ENCODE measurements around the gene HDGFL2.

HDGFL2 gene

DNA sequence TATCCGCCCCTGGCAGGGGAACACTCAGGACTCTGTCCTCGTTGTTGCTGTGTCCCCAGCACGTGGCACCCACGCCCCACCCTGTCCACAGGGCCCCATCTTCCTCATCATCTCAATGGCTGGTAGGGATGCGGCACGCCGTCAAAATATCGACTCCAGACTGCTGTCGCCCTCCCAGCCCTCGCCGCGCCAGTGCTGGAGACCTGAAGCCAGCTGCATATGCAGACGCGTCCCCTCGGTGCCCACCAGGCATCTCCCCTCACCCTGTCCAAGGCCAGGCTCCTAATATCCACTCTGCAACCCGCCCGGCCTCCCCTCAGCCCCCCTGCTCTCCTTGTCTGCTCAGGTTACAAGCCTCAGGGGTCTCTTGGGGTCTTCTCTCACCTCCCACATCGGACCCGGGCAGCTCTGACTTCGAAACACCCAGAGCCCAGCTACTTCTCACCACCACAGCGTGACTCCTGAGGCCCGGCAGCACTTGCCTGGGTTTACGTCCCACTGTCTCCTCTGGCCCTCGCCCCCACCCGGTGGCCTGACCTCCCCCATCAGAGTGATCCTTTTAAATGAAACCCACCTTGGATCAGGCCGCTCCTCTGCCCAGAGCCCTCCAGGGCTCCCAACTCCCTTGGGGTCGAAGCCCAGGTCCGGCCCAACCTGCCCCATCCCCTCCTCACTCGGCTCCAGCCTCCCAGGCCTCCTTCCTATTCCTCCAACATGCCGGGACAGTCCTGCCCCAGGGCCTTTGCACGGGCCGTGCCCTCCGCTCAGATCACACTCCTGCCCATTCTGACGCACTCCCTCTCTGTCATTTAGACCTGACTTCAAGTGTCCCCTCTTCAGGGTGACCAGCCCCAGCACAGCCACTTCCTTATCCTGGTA is 33.7 kb downstream of the HDGFL2 start:
- H3K4me3 ChIP-seq (ENCODE audit: low read length): no peak overlapping the region
- TF ChIP-seq, protein P1, sequence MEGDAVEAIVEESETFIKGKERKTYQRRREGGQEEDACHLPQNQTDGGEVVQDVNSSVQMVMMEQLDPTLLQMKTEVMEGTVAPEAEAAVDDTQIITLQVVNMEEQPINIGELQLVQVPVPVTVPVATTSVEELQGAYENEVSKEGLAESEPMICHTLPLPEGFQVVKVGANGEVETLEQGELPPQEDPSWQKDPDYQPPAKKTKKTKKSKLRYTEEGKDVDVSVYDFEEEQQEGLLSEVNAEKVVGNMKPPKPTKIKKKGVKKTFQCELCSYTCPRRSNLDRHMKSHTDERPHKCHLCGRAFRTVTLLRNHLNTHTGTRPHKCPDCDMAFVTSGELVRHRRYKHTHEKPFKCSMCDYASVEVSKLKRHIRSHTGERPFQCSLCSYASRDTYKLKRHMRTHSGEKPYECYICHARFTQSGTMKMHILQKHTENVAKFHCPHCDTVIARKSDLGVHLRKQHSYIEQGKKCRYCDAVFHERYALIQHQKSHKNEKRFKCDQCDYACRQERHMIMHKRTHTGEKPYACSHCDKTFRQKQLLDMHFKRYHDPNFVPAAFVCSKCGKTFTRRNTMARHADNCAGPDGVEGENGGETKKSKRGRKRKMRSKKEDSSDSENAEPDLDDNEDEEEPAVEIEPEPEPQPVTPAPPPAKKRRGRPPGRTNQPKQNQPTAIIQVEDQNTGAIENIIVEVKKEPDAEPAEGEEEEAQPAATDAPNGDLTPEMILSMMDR (conservative IDR thresholded peaks at IDR 0.05; ENCODE audit: low read depth, low read length): no peak
- no peak for DNase-seq (ENCODE audit: low read depth)

DNA sequence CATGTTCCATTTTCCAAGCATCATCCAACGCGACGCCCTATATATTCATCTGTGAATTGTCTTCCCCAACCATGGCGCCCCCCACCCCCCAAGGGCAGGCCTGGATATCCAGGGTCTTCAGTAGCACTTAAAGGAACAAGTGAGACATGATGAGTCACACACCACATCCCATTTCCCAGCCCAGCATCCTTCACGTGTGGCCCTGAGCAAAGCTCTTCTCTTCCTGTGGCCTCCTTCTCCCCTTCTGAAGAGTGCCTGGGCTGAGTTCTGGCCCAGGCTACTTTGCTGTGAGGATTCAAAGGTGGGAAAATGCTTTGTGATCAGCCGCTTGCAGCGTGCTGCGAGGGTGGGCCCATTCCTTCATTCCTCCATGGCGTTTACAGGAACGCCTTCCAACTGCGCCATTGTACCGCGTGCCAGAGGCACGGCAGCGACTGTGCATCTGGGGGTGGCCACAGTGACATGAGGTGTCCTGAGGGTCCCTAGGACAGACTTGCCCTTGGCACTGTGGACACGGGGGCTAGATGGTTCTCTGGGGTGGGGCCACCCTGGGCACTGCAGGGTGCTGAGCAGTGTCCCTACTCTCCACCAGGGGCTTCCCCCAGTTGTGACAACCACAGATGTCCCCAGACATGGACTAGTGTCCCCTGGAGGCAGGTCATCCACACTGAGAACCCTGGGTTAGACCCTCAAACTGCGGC is 34.5 kb downstream of the HDGFL2 start:
- DNase-seq (ENCODE audit: low read depth): no peak
- TF ChIP-seq, protein P1 (conservative IDR thresholded peaks at IDR 0.05; ENCODE audit: low read depth, low read length): no peak
- no peak overlapping the region for H3K4me3 ChIP-seq (ENCODE audit: low read length)

DNA sequence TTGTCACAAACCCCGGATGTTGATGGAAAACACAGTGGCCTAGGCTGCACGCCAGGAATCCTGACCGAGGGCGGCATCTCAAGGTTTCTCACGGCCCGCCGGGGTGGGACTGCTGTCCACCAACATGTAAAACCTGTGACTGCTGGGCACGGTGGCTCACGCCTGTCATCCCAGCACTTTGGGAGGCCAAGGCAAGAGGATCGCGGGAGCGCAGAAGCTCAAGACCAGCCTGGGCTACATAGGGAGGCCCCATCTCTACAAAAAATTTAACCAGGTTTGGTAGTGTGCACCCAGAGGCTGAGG is 35.0 kb downstream of the HDGFL2 start:
- DNase-seq (ENCODE audit: low read depth): no peak
- H3K4me3 ChIP-seq (ENCODE audit: low read length): no peak overlapping the region
- TF ChIP-seq, protein P1 (conservative IDR thresholded peaks at IDR 0.05; ENCODE audit: low read depth, low read length): no peak

DNA sequence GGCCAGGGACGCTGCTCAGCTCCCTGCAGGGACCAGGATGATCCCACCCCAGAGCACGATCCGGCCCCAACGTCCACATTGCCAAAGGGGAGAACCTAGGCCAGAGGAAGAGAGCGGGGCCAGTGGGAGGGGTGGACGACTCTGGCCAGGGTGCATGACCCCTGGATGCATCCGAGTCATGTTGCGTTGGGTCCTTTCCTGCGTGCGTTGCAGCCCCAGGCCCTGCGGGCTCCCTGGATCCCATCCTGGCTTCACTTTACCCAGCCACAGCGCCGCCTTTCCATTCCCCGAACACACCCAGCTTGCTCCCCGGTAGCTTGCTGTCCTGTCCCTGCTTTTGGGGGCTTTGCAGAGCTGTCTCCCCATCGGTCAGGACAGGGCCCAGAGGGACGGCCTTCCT is 35.7 kb downstream of the HDGFL2 start:
- H3K4me3 ChIP-seq (ENCODE audit: low read length): no peak overlapping the region
- TF ChIP-seq, protein P1 (conservative IDR thresholded peaks at IDR 0.05; ENCODE audit: low read depth, low read length): no peak
- no peak for DNase-seq (ENCODE audit: low read depth)

DNA sequence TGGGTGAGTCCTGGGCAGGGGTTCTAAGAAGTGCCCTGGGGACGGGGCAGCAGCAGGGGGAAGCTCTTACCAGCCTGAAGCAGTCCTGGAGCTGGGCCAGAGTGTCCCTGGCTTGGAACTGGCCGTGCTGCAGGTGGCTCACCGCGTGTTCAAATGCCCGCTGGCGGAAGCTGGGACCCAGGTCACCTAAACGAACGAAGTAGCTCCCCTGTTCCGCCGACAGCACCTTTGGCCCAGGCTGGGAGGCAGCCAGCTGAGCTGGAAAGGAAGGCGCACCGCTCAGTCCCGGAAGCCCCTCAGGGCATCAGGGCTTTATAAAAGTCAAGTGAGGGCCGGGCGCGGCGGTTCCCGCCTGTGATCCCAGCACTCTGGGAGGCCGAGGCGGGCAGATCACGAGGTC is 36.6 kb downstream of the HDGFL2 start:
- no peak overlapping the region for H3K4me3 ChIP-seq (ENCODE audit: low read length)
- TF ChIP-seq, protein P1 (conservative IDR thresholded peaks at IDR 0.05; ENCODE audit: low read depth, low read length): no peak
- no peak for DNase-seq (ENCODE audit: low read depth)

DNA sequence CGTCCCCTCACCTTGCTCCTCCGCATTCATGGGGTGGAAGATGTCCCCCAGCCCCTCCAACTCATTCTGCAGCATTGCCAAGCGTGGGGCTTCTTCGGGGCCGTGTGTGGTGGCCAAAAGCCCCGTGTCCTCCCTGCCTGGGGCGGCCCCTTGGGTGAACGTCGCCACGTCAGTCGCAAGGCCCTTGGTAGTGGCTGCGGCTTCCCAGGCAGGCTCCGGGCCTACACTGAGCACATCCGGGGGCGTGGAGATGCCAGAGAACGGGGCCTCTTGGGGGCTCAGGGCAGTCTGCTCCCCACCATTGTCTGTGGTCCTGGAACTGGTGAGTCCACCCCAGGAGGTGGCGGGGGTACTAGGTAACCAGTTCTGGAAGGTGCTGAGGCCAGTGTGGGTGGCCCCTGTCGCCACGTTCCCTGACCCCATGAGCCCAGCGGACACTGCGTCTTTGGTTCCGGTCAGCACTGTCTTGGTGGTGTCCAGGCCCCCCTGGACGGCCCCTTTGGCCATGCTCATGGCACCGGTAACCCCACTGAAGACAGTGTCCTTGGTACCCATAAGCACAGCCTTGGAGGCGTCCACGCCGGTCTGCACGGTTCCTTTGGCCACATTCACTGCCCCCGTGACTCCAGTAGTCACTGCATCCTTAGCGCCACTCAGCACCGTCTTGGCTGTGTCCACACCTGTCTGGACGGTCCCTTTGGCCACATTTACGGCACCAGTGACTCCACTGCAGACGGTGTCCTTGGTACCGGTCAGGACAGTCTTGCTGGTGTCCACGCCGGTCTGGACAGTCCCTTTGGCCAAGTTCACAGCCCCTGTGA is 38.5 kb downstream of the HDGFL2 start:
- TF ChIP-seq, protein P1 (conservative IDR thresholded peaks at IDR 0.05; ENCODE audit: low read depth, low read length): no peak
- H3K4me3 ChIP-seq (ENCODE audit: low read length): no peak overlapping the region
- no peak for DNase-seq (ENCODE audit: low read depth)

All from retinal pigment epithelial cell (primary cell).